Ascending aorta (tissue), 2 donors: ENCODE results near the gene TARS2. TPM values are rescaled to one million over a fixed set of nuclear protein-coding genes. Genes with fewer than 3 reads are reported as not detected.

Source experiments
- DNase-seq, 2 donors: peaks; one replicate each; pipeline ENCODE4 v3.0.0-alpha.2; 2019; ENCODE audit warnings: low spot score in 2 of 2
- H3K27ac ChIP-seq, 2 donors: fragments of 200-600 bp; sonication (generic); one replicate each; pipeline ENCODE4 v1.5.1; 2016 to 2017; ENCODE audit warnings: mild to moderate bottlenecking in 1 of 2
- H3K27me3 ChIP-seq: fragments of 200-600 bp; sonication (generic); one replicate; pipeline ENCODE4 v1.5.1; 2017
- H3K36me3 ChIP-seq, 2 donors: fragments of 200-600 bp; sonication (generic); one replicate each; pipeline ENCODE4 v1.5.1; 2016
- H3K4me1 ChIP-seq, 2 donors: fragments of 200-600 bp; sonication (generic); one replicate each; pipeline ENCODE4 v1.5.1; 2016 to 2017; ENCODE audit warnings: mild to moderate bottlenecking in 1 of 2
- H3K4me3 ChIP-seq, 2 donors: fragments of 200-600 bp; sonication (generic); one replicate each; pipeline ENCODE4 v1.5.1; 2016 to 2017; ENCODE audit warnings: mild to moderate bottlenecking in 1 of 2
- H3K9me3 ChIP-seq, 2 donors: fragments of 200-600 bp; sonication (generic); one replicate each; pipeline ENCODE4 v1.5.1; 2016
- intact Hi-C: fragments of 100-400 bp; cut with DNase I; formaldehyde crosslinking; loops from one replicate; pipeline ENCODE4 v1.15.1; 2023
- total RNA-seq: library from RNA; depleted of rRNA; stranded (reverse); fragments of >200 nt; gene quantifications from one replicate; pipeline ENCODE4 v1.1.0, GENCODE V29; 2016
- TF ChIP-seq, protein P1 (sequence below), 3 experiments: fragments of 200-600 bp in 2 of 3; fragments of 450-650 bp in 1 of 3; sonication (generic) in 2 of 3; IDR thresholded peaks; one replicate each; pipeline ENCODE4 v1.5.1; 2016 to 2019; ENCODE audit warnings: antibody characterized with exemption in 3 of 3, mild to moderate bottlenecking in 1 of 3, moderate library complexity in 1 of 3

TARS2 gene
- total RNA-seq, 1 donor from 2014 or later: 10.9 TPM

DNA sequence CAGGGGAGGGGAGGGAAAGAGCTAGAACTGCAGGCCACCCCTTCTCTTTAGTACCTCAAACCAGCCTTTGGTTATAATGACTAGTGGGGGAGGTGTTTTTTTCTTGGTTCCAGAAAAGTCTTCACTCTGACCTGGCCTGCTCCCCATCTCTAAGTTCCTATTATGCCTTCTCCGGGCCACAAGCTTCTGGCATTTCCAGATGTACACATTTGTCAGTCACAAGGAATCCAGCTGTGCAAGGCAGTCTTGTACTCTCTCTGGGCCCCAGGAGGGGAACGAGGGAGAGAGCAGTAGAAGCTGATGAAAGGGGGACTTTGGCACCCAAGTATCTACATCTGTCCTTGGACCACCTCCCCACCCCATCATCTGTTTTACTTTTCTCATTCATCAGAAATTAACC, 25.6 kb downstream of the TARS2 start:
- no peaks in the 10 kb centered on the region for H3K27me3 ChIP-seq
- no peak for DNase-seq
- H3K4me1 ChIP-seq: peaks cover 0 to 9% of the 10 kb centered on the region in 2 donors
- no peak overlapping the region for H3K4me3 ChIP-seq
- TF ChIP-seq, protein P1, sequence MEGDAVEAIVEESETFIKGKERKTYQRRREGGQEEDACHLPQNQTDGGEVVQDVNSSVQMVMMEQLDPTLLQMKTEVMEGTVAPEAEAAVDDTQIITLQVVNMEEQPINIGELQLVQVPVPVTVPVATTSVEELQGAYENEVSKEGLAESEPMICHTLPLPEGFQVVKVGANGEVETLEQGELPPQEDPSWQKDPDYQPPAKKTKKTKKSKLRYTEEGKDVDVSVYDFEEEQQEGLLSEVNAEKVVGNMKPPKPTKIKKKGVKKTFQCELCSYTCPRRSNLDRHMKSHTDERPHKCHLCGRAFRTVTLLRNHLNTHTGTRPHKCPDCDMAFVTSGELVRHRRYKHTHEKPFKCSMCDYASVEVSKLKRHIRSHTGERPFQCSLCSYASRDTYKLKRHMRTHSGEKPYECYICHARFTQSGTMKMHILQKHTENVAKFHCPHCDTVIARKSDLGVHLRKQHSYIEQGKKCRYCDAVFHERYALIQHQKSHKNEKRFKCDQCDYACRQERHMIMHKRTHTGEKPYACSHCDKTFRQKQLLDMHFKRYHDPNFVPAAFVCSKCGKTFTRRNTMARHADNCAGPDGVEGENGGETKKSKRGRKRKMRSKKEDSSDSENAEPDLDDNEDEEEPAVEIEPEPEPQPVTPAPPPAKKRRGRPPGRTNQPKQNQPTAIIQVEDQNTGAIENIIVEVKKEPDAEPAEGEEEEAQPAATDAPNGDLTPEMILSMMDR (IDR thresholded peaks at IDR 0.05): no peak
- peaks cover 0 to 3% of the 10 kb centered on the region in 2 donors for H3K36me3 ChIP-seq
- no peaks in the 10 kb centered on the region for H3K9me3 ChIP-seq
- no peak overlapping the region for H3K27ac ChIP-seq
- intact Hi-C loops: no loop called here

DNA sequence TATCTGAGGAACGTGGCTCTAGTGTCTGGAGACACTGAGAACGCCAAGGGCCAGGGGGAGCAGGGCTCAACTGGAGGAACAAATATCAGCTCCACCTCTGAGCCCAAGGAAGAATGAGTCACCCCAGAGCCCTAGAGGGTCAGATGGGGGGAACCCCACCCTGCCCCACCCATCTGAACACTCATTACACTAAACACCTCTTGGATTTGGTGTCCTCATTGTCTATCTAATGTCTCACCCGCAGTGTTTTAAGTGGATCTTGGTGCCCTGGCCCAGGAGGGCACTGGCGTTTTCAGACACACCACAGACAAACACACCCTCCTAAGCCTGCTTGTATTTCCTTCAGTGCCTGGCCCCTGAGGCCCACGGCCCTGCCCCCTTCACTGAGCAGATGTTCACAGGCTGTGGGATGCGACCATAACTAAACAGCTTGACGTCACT, 26.2 kb downstream of the TARS2 start:
- H3K9me3 ChIP-seq: no peaks in the 10 kb centered on the region
- H3K36me3 ChIP-seq: peaks cover 0 to 3% of the 10 kb centered on the region in 2 donors
- H3K27me3 ChIP-seq: no peaks in the 10 kb centered on the region
- no peak for DNase-seq
- H3K4me3 ChIP-seq: no peak overlapping the region
- TF ChIP-seq, protein P1 (IDR thresholded peaks at IDR 0.05): no peak
- H3K4me1 ChIP-seq: peaks cover 0 to 9% of the 10 kb centered on the region in 2 donors
- intact Hi-C loops: no loop called here
- H3K27ac ChIP-seq: no peak overlapping the region

DNA sequence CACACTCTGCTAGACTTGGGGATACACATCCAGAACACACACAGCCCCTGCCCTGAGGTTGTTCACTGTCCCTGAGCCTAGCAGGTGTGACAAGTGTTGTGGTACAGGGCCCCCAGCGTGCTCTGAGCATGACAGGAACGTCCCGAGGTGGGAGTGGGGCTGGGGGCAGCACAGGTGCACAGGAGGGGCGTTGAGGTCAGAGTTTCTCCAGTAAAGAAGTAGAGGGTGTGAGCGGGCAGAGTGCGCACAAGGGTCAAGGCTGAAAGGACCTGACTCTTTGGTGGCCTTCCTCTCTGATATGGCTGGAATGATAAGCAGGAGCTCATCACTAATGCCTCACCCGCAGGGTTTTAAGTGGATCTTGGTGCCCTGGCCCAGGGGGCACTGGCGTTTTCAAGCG, 27.0 kb downstream of the TARS2 start:
- Histone ChIP-seq H3K27me3 (no peaks in the 10 kb centered on the region), H3K36me3 (peaks cover 0 to 3% of the 10 kb centered on the region in 2 donors), H3K4me3 (no peak overlapping the region), H3K27ac (no peak overlapping the region), H3K4me1 (peaks cover 0 to 9% of the 10 kb centered on the region in 2 donors), H3K9me3 (no peaks in the 10 kb centered on the region)
- TF ChIP-seq, protein P1 (IDR thresholded peaks at IDR 0.05): no peak
- DNase-seq: no peak
- intact Hi-C loops: no loop called here

DNA sequence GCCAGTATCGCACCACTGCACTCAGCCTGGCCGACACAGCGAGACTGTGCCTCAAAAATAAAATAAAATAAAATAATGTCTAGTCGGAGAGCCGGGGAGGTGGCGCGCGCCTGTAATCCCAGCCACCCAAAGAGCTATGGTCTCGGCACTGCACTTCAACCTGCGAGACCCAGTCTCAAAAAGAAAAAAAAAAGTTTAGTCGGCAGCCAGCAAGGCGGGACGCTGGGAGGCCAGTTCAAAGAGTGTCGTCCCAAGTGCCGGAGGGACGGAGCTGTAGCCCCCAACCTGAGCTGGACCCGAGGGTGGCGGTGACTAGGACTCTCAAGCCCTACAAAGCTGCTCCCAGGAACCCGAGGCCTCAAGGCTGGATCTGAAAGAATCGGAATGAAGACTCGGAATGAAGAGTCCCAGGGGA, 27.7 kb downstream of the TARS2 start:
- H3K36me3 ChIP-seq: peaks cover 0 to 3% of the 10 kb centered on the region in 2 donors
- H3K27me3 ChIP-seq: no peaks in the 10 kb centered on the region
- H3K9me3 ChIP-seq: no peaks in the 10 kb centered on the region
- H3K4me3 ChIP-seq: peak overlapping the region; percentile 64 to 65
- no peak for DNase-seq
- intact Hi-C loops: loop anchor here (1.0 kb wide), 3 partner anchors 17 to 114 kb away; partner anchors contain the start of genes ENSA and TARS2
- H3K4me1 ChIP-seq: peaks cover 0 to 9% of the 10 kb centered on the region in 2 donors
- TF ChIP-seq, protein P1 (IDR thresholded peaks at IDR 0.05): no peak
- H3K27ac ChIP-seq: peak overlapping the region; percentile 55 to 84

DNA sequence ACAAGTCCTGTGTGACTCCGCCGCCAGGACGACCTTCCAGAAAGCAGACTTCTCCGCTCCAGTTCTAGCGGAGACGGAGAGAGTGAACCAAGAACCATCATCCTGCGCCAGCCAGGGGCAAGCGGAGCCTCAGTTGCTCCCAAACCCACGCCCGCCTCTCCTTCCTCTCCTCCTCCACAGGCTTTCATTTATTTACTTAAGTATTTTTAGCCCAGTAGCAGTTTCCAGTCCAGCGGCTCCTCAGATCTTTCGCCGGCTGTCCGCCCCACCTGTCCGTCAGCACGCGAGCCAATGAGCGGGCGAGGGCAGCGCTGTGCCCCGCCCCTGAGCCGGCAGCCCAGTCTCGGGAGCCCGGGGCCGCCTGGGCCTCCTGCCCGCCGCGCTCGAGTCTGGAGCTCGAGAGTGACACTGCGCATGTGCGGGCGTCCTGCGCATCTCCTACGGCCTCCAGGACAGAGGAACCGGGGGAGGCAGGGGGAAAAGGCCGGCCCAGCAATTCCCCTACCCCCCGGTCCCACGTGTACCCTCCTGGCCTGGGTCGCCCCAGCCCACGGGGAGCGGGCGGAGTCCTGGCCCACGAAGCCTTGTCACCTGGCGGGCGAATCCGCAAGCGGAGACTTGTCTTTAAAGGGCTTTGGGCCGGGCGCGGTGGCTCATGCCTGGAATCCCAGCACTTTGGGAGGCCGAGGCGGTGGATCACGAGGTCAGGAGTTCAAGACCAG, 28.3 kb downstream of the TARS2 start, which contains the start of gene FALEC:
FALEC (plus strand) TSS at position 425 of the 722 bp plus-strand sequence.
- TF ChIP-seq, protein P1 (IDR thresholded peaks at IDR 0.05): peak; percentile 2 to 13 (median 4)
- Histone ChIP-seq H3K9me3 (no peaks in the 10 kb centered on the region), H3K27me3 (no peaks in the 10 kb centered on the region), H3K4me1 (peaks cover 0 to 9% of the 10 kb centered on the region in 2 donors), H3K36me3 (peaks cover 0 to 3% of the 10 kb centered on the region in 2 donors), H3K4me3 (peak within 1 kb of the TSS; percentile 64 to 65), H3K27ac (peak within 1 kb of the TSS; percentile 55 to 84)
- peak; percentile 89 to 98 for DNase-seq
- intact Hi-C loops: loop anchor here (1.0 kb wide), 3 partner anchors 17 to 114 kb away; partner anchors contain the start of genes ENSA and TARS2
